ENCODE measurements around the gene CDR2.
"Not testable (repeated sequence)": the region's sequence is repeated elsewhere in the genome, so short reads cannot be mapped to it uniquely, and the experiment has no call there.

The CDR2 gene

DNA sequence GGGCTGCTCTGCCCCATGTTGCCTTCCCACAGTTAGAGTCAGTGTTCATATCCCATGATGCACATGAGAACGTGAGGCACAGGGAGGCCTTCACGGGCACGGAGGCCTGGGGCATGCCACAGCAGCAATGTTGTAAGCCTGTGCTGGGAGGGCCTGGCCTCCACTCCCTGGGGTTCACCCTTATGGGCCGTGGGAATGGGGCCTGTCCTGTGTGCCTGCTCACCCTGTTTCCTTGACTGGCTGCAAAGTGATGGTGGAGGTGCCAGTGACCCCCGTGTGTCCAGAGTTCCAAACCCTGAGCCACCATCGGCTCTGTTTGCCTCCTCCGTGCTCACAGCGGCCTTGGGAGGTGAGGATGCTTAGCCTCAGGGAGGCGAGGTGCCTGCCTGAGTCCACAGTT lies 67.6 kb downstream of the CDR2 start:
- peaks cover 10% of the 10 kb centered on the region for H3K4me1 Mint-ChIP-seq
- H3K9me3 Mint-ChIP-seq = no peaks in the 10 kb centered on the region
- no peak overlapping the region for H3K27ac Mint-ChIP-seq
- DNase-seq (ENCODE audit: low spot score in 2 of 2) (no peak), ATAC-seq (ENCODE audit: low read depth) (no peak)
- H3K4me3 Mint-ChIP-seq = no peak overlapping the region
- H3K36me3 Mint-ChIP-seq = peaks cover 31% of the 10 kb centered on the region
- no peaks in the 10 kb centered on the region for H3K27me3 Mint-ChIP-seq

DNA sequence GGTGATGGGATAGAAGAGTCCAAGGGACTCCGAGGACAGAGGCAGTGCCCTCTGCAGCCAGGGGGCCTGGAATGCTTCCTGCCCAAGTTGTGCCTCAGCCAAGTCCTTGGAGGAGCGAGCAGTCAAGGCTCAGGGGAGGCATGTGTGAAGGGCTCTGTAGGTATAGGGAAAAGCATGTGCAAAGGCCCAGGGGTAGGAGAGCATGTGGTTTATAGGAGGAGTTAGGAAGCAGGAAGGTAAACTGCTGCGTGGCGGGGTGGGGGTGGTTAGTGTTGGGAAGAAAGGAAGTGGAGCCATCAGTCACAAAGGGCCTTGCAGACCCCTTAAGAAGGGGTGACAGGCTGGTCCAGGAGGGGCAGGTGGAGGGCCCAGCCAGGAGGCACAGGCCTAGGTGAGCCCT lies 70.0 kb downstream of the CDR2 start:
- Mint-ChIP-seq H3K4me3 (no peak overlapping the region), H3K4me1 (peaks cover 25% of the 10 kb centered on the region), H3K27me3 (no peaks in the 10 kb centered on the region), H3K36me3 (peaks cover 31% of the 10 kb centered on the region), H3K27ac (peak overlapping the region; percentile 11), H3K9me3 (no peaks in the 10 kb centered on the region)
- no peak for DNase-seq (ENCODE audit: low spot score in 2 of 2)
- ATAC-seq (ENCODE audit: low read depth) = no peak

DNA sequence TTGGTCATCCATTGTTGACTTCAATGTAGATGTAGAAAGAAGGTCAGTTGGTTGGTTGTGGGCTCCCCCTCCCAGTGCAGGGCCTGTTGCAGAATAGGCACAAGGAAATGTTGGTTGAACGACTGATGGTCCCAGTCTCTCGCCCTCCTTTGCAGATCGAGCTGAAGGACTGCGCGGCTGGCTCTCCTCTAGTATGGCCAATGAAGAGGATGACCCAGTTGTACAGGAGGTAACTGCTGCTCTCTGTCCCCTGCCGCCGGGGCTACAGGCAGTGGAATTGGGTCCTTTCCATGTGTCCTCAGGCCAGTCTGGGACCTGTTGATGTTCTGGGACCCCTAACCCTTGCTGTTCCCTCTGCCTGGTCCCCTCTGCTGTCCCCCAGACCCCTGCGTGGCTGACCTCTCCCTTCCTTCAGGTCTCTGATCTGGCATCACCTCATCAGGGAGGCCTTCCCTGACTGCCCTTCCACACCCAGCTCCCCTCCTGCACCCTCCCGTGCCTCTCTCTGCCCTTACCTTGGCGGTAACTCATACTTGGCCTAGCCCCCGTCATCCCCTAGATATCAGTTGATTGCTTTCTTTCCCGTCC lies 71.5 kb downstream of the CDR2 start:
- no peak overlapping the region for H3K4me3 Mint-ChIP-seq
- H3K36me3 Mint-ChIP-seq = peaks cover 27% of the 10 kb centered on the region
- no peak overlapping the region for H3K27ac Mint-ChIP-seq
- H3K4me1 Mint-ChIP-seq = peaks cover 37% of the 10 kb centered on the region
- no peaks in the 10 kb centered on the region for H3K9me3 Mint-ChIP-seq
- H3K27me3 Mint-ChIP-seq = no peaks in the 10 kb centered on the region
- DNase-seq (ENCODE audit: low spot score in 2 of 2) (no peak), ATAC-seq (ENCODE audit: low read depth) (no peak)

DNA sequence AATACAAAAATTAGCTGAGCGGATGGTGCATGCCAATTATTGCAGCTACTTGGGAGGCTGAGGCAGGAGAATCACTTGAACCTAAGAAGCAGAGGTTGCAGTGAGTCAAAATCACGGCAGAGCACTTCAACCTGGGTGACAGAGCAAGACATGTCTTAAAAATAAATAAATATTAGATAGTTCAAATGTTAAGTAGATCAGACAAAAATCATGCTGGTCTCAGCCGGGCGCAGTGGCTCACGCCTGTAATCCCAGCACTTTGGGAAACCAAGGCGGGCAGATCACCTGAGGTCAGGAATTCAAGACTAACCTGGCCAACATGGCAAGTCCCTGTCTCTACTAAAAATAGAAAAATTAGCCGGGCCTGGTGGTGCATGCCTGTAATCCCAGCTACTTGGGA lies 73.0 kb downstream of the CDR2 start:
- H3K4me3 Mint-ChIP-seq; H3K27ac Mint-ChIP-seq; DNase-seq (ENCODE audit: low spot score in 2 of 2); H3K9me3 Mint-ChIP-seq; ATAC-seq (ENCODE audit: low read depth); H3K27me3 Mint-ChIP-seq: not testable (repeated sequence)
- Mint-ChIP-seq H3K4me1 (peaks cover 37% of the 10 kb centered on the region), H3K36me3 (peaks cover 22% of the 10 kb centered on the region)

DNA sequence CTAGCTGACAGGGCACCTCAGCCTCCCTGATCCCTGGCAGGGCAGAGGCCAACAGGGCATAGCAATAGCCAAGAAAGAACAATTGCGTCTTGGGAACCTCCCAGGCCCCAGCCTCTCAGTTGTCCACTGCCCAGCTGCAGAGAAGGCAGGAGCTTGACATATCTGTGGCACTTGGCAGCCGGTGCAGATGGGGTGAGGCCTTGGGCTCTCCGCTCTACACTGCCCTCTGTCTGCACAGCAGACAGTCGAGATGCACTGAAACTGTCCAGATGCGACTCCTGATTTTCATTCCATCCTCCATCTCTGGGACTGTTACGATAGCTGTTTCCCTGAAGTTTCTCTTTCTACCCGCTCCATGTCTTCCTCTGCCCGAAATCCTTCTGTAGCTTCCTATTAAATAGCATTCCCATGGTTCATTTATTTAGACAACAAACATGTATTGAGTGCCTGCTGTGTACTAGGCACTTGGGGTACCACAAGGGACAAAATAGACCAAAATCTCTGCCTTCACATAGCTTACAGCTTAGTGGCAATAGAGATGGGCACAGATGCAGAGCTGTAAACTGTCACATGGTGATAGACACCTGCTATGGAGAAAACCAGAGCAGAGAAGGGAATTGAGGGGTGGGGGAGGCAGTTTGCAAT lies 73.9 kb downstream of the CDR2 start:
- no peak for ATAC-seq (ENCODE audit: low read depth)
- Mint-ChIP-seq H3K36me3 (peaks cover 21% of the 10 kb centered on the region), H3K9me3 (no peaks in the 10 kb centered on the region), H3K4me1 (peaks cover 40% of the 10 kb centered on the region), H3K27ac (no peak overlapping the region), H3K4me3 (no peak overlapping the region), H3K27me3 (no peaks in the 10 kb centered on the region)
- peak in 1 of 2 donors; percentile 36 for DNase-seq (ENCODE audit: low spot score in 2 of 2)

DNA sequence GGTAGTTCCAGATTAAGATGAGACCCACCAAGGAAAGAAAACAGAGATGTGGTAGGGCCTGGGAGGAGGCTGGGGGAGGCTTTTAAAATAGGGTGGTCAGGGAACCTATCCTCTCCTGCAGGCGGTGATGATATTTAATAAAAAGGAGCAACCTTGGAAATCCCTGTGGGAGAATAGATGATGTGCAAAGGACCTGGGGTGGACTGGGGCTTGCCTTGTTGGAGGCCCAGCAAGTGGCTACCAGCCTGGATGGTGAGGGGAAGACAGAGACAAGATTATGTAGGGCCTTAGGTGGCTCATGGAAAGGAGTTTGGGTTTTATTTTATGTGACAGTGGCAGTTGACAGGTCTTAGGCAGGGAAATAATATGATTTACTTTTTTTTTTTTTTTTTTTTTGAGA lies 75.4 kb downstream of the CDR2 start:
- Mint-ChIP-seq H3K9me3 (no peaks in the 10 kb centered on the region), H3K36me3 (peaks cover 14% of the 10 kb centered on the region), H3K4me1 (peaks cover 37% of the 10 kb centered on the region), H3K27me3 (no peaks in the 10 kb centered on the region), H3K27ac (peak overlapping the region; percentile 98), H3K4me3 (no peak overlapping the region)
- DNase-seq (ENCODE audit: low spot score in 2 of 2) = no peak
- no peak for ATAC-seq (ENCODE audit: low read depth)

DNA sequence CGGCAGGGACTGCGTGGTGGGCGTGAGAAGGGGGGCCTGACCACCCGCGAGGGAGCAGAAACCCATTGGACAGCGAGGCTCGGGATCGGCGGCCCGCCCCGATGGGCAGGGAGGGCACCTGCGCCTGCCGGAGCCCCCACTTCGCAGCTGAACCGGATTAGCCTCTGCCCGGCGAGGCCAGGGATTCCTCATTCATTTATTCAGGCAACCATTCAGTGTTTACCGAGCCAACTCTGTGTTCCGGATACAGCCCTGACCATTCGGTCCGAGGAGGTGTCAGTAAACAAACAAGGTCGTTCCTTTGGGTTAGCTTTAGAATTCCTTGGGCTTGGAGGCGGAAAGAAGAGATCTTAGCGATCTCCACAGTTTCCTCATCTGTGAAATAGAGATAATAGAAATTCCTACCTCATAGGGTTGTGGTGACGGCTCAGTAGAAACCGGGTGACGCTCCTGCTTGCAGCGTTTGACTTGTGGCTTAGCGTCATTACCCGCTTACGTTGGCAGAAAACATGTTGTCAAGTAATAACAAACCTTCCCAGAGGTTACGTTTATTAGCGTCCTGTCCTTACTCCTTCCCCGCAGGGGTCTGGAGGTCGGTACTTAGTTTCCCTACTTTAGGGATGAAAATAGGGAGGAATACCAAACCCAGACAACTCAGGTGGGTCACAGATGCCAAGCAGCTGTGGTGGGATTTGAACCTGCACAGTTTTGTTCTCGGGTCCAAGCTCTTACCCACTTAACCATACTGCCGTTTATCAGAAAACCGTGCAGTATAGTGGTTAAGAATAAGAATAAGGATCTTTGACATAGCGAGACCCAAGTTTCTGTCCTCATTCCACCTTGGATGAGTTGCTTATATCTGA lies 76.3 kb downstream of the CDR2 start:
- peak overlapping the region; percentile 83 for H3K4me3 Mint-ChIP-seq
- H3K36me3 Mint-ChIP-seq = peaks cover 10% of the 10 kb centered on the region
- ATAC-seq (ENCODE audit: low read depth) (peak; percentile 46), DNase-seq (ENCODE audit: low spot score in 2 of 2) (peak; percentile 61 to 71)
- H3K4me1 Mint-ChIP-seq = peaks cover 35% of the 10 kb centered on the region
- H3K27ac Mint-ChIP-seq = peak overlapping the region; percentile 98
- H3K9me3 Mint-ChIP-seq = no peaks in the 10 kb centered on the region
- no peaks in the 10 kb centered on the region for H3K27me3 Mint-ChIP-seq

DNA sequence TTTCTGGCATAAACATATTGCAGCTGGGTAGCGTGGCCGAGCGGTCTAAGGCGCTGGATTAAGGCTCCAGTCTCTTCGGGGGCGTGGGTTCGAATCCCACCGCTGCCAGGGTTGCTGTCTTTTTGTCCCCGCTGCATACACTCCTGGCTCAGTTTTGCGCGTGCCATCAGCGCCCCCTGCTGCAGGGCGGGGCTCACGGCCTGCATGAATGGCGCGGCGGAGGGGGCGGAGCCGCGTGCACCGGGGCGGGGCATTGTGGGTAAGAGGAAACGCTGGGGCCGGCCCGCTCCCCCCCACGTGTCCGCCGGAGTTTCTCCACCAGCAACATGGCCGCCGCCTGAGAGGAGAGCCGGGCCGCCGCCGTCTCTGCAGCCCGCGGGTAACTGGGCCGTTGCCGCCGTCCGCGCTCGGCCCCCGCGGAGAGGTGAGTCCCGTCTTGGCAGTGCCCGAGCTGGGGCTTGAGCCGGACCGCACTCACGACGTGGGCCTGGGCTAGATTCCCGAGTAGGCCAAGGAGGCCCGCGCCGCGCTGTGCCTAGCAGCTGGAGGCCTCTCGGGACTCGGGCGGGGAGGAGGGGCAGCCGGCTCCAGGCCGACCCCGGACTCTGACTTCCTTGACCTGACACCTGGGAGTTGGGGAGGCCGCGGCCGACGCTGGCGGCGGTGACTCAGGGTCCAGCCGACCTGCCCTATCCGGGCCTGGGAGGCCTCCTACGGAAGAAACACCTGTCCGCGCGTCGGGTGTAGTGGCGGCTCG lies 77.1 kb downstream of the CDR2 start, which contains the start of gene POLR3E:
TSS of gene POLR3E (plus strand) at position 296 of the 757 bp plus-strand sequence. CDS start 5,560 bp downstream, outside the sequence.
- Mint-ChIP-seq H3K4me1 (peaks cover 33% of the 10 kb centered on the region), H3K4me3 (peak within 1 kb of the TSS; percentile 83), H3K27ac (peak within 1 kb of the TSS; percentile 98), H3K27me3 (no peaks in the 10 kb centered on the region), H3K9me3 (no peaks in the 10 kb centered on the region), H3K36me3 (peaks cover 8% of the 10 kb centered on the region)
- DNase-seq (ENCODE audit: low spot score in 2 of 2) (peak; percentile 100), ATAC-seq (ENCODE audit: low read depth) (peak; percentile 81)

DNA sequence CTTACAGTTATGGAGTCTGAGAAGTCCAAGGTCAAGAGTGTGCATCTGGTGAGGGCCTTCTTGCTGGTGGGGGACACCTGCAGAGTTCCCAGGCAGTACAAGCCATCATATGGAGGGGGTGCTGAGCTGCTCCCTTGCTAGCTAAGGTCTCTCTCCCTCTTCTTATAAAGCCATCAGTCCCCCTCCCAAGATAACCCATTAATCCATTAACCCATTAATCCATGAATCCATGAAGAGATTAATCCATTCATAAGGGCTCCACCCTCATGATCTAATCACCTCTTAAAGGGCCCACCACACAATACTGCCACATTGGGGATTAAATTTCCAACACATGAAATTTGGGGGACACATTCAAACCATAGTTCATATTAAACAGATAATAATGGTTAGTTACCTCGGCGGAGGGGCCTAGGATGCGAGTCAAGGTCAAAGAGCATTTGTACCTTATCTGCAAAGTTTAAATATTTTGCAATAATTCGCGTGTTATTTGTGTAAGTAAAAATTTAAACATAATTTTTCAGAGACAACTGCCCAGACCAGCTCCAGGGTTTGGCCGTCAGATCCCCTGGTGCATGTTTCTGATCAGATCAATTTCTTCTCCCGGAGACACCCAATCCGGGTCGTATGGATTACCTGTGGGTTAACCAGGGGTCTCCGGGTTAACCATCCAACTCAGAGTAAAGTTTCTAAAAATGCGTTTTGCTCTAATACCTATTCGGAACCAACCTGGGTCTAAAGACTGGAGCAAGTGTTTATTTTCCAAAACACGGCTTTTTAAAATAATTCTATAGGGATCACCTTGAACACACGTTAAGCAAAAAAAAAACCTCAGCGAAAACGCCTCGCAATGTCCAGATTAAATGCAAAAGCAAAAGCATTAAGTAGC lies 78.0 kb downstream of the CDR2 start:
- DNase-seq (ENCODE audit: low spot score in 2 of 2) (no peak), ATAC-seq (ENCODE audit: low read depth) (no peak)
- Mint-ChIP-seq H3K27ac (peak overlapping the region; percentile 98), H3K4me3 (peak overlapping the region; percentile 83), H3K9me3 (no peaks in the 10 kb centered on the region), H3K36me3 (peaks cover 5% of the 10 kb centered on the region), H3K4me1 (peaks cover 30% of the 10 kb centered on the region), H3K27me3 (no peaks in the 10 kb centered on the region)
